ENCODE data around the gene RTP3.
"Not testable (repeated sequence)": the region's sequence is repeated elsewhere in the genome, so short reads cannot be mapped to it uniquely, and the experiment has no call there.

The RTP3 gene

GRCh38 chr3:46491089-46492070 lies 6.4 kb upstream of the RTP3 start:
- DNase-seq (ENCODE audit: low read depth): peak; percentile 16

- no peak for DNase-seq (ENCODE audit: low read depth)
Observed at GRCh38 chr3:46492890-46493547, 4.8 kb upstream of the RTP3 start.

- not testable (repeated sequence) for DNase-seq (ENCODE audit: low read depth)
Observed at GRCh38 chr3:46494491-46494890, 3.3 kb upstream of the RTP3 start.

GRCh38 chr3:46495901-46496456 lies 1.8 kb upstream of the RTP3 start:
- DNase-seq (ENCODE audit: low read depth): peak; percentile 19

GRCh38 chr3:46496746-46497555 lies 825 bp upstream of the RTP3 start:
- DNase-seq (ENCODE audit: low read depth): no peak

GRCh38 chr3:46498916-46499519 lies 1.2 kb downstream of the RTP3 start:
- DNase-seq (ENCODE audit: low read depth): no peak

- DNase-seq (ENCODE audit: low read depth): peak; percentile 31
Observed at GRCh38 chr3:46500656-46501635, 3.2 kb downstream of the RTP3 start.

- no peak for DNase-seq (ENCODE audit: low read depth)
Observed at GRCh38 chr3:46501702-46502101, 3.9 kb downstream of the RTP3 start.

GRCh38 chr3:46503200-46503874 lies 5.6 kb downstream of the RTP3 start:
- no peak for DNase-seq (ENCODE audit: low read depth)

- DNase-seq (ENCODE audit: low read depth): no peak
Observed at GRCh38 chr3:46504789-46505188, 7.0 kb downstream of the RTP3 start.

- DNase-seq (ENCODE audit: low read depth): no peak
Observed at GRCh38 chr3:46505953-46506352, 8.2 kb downstream of the RTP3 start.

GRCh38 chr3:46506526-46506925 lies 8.8 kb downstream of the RTP3 start:
- no peak for DNase-seq (ENCODE audit: low read depth)

GRCh38 chr3:46508850-46509591 lies 11.2 kb downstream of the RTP3 start:
- DNase-seq (ENCODE audit: low read depth): no peak

- DNase-seq (ENCODE audit: low read depth): no peak
Observed at GRCh38 chr3:46509661-46510187, 11.9 kb downstream of the RTP3 start.

- DNase-seq (ENCODE audit: low read depth): no peak
Observed at GRCh38 chr3:46512191-46512749, 14.5 kb downstream of the RTP3 start.

GRCh38 chr3:46516521-46516920 lies 18.7 kb downstream of the RTP3 start:
- DNase-seq (ENCODE audit: low read depth): no peak

GRCh38 chr3:46517016-46517783 lies 19.4 kb downstream of the RTP3 start:
- DNase-seq (ENCODE audit: low read depth): peak; percentile 71

- DNase-seq (ENCODE audit: low read depth): no peak
Observed at GRCh38 chr3:46517784-46518181, 20.0 kb downstream of the RTP3 start.

All from stromal cell of bone marrow (primary cell).